Occipital lobe (tissue), 2 donors: ENCODE data around the gene BMP2K. TPM values are rescaled to one million over a fixed set of nuclear protein-coding genes. Genes with fewer than 3 reads are reported as not detected.

Source experiments
- DNase-seq: peaks from one replicate; lab custom pipeline; 2025; lab: John Stamatoyannopoulos, UW
- total RNA-seq: library from RNA; depleted of rRNA; stranded (reverse); fragments of >200 nt; gene quantifications from one replicate; pipeline ENCODE4 v1.2.3, GENCODE V29; 2014

The BMP2K gene
- total RNA-seq, 1 donor from 2014 or later: 80.6 TPM

DNA sequence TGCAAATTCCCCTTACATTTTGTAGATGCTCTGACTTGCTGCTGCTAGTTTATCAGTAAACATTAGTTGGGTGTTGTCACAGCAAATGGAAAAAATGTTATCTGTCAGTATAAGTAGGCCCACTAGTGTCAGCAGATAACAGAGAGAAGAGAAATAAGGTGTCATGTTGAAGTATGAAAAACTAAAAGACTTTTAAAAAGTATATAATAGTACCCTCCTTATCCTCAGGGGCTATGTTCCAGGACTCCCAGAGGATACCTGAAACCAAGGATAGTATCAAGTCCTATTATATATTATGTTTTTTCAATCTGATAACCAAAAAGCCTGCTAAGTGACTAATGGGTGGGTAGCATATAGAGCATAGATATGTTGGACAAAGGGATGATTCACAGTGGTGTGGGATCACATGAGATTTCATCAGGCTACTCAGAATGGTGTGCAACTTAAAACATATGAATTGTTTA lies 11.6 kb upstream of the BMP2K start:
- no peak for DNase-seq

- no peak for DNase-seq
Observed at GRCh38 chr4:78765432-78766006, 10.6 kb upstream of the BMP2K start.

DNA sequence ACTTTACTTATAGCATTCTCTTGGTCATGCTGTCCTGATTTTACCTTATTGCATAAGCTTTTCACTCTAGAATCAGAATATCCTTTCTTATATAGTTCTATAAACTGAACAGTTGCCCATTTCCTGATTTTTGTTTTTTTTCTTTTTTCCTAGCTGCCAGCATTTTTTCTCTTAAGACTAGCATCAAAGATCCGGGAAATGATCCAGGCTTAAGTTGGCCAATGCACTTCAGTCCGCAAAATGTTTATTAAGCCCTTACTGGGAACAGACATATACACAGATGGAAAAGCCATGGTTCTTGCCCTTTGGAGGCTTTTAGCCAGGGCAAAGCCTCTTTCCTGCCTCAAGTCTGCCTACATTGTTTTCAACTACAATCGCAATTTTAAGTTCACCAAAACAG lies 10.1 kb upstream of the BMP2K start:
- DNase-seq: no peak

DNA sequence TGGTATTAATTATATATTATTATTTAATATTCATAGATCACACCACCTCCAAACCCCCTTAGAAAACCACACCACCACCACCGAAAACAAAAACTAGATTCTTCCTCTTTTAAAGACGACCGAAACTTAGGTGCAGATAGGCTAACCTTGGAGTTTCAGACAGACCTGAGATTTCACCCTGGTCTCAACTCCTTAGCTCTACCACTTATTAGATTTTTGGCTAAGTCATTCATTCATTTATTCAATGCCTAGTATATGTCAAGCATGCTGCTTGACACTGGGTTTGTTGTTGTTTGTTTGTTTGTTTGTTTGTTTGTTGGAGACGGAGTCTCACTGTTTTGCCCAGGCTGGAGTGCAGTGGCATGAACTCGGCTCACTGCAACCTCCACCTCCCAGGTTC lies 9.5 kb upstream of the BMP2K start:
- no peak for DNase-seq

DNA sequence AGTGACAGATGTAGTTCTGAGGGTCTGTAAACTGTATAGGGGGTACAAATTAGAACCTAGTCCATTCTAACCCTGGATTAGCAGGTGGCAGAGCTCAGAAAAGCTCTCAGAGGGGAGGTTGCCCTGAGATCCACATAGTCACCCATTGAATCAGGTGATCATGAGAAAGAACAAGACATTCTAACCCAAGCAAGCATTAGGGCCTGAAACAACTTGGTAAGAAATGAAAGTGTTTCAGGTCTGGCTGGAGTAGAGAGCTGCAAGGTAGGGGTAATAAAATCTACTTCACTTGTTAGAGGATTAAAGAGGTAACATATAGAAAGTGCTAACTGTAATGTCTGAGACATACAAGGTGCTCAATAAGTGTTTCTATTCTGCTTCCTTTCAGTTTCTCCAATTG lies 8.8 kb upstream of the BMP2K start:
- no peak for DNase-seq

DNA sequence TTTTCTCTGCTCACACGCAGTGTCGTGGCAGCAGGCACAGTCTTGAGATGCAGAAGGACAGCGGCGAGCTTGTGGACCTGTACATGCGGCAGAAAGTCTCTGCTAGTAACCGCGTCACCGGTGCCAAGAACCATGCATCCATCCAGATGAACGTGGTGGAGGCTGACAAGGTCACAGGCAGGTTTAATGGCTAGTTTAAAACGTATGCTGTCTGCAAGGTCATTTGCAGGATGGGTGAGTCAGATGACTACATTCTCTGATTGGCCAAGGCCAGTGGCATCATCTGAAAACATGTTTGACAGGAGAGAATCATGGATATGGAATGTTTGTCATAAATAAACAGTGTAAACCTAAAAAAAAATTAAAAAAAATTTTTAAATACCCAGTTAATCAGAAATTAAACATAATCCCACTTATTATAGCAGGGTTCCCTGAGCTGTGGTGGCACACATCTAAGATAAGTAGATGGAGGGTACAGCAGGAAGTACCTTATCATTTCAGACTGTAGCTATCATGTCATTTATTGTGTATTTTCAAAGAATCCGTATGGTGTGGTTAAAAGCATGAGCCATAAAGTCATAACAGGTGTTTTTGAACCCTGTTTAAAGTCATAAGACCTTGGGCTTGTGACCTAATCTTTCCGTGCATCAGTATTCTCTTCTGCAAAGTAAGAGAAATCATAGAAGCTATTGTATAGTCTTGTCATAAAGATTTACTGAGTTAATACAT lies 7.5 kb upstream of the BMP2K start:
- DNase-seq: no peak

- DNase-seq: no peak
Observed at GRCh38 chr4:78770091-78770642, 6.0 kb upstream of the BMP2K start.

DNA sequence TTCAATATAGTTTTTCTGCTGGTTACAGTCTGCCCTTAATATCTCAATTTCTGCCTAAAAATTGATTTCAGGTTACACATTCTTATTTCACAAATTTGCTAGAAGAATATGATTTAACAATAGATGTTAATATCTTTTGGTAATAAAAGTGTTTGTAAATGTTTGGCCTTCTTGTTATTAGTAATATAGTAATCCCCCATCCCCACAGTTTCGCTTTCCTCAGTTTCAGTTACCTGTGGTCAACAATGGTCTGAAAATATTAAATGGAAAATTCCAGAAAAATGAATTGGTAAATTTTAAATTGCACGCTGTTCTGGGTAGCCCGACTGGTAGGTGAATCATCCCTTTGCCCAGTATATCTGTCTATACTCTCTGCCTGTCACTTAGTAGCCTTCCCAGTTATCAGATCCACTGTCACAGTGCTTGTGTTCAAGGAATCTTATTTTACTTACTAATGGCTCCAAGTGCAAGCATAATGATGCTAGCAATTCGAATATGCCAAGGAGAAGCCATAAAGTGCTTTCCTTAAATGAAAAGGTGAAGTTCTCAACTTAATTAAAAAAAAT lies 3.5 kb upstream of the BMP2K start:
- no peak for DNase-seq

- no peak for DNase-seq
Observed at GRCh38 chr4:78774417-78774816, 1.7 kb upstream of the BMP2K start.

DNA sequence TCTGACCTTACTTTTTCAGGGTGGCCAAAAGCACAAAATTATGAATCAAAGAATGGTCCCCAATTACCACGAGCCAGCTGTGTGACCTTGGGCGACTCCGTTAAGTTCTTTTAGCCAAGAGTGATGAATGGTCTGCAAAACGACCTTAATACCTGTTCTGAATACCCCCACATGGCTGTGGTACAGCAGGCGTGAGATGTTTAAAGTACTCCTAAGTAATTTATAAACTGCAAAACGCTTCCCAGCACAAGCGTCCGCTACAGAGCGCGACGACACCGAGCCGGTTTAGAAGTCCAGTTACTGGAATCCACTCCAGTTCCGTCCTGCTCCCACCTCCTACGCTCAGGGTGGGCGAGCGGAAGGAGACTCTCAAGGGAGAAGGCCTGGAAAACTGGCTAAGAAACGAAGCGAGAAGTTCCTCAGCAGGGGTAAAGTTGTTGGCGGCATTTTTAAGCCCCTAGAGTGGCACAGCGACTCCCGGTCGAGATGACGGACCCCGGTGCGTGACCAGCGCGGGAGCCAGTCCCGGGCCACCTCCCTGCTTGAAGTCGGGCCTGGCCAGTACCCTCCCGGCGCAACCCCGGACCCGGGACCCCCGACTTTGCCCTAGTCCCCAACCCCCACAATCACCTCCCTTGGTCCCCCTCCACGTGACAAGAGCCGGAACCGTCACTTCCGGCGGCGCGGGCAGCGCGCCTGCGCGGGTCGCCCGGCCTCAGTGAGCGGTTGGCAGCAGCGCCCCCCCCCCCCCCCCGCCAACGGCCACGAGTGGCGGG lies 659 bp upstream of the BMP2K start:
- peak; percentile 83 for DNase-seq

GRCh38 chr4:78776729-78777575 lies 802 bp downstream of the BMP2K start:
- DNase-seq: no peak

GRCh38 chr4:78777576-78777940 lies 1.4 kb downstream of the BMP2K start:
- DNase-seq: no peak

- no peak for DNase-seq
Observed at GRCh38 chr4:78778530-78778929, 2.4 kb downstream of the BMP2K start.

- DNase-seq: no peak
Observed at GRCh38 chr4:78779280-78779679, 3.1 kb downstream of the BMP2K start.

DNA sequence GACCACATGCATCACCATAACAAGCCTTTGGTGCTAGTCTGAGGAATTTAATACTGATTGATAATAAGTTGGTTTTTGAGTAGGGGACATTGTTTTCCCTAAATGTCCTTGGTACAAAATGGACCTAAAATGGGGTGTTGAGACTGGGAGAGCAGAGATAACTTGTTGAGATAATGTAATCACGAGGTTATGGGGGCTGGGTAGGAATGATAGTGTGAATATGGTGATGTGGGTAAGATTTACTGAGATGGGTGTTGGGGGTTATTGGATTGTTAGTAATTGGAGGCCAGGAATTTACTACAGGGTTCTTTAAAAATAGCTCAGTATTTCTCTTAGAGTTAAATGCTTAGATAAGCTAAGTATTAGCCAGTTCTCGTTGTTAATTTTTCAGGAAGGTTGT lies 3.9 kb downstream of the BMP2K start:
- no peak for DNase-seq

DNA sequence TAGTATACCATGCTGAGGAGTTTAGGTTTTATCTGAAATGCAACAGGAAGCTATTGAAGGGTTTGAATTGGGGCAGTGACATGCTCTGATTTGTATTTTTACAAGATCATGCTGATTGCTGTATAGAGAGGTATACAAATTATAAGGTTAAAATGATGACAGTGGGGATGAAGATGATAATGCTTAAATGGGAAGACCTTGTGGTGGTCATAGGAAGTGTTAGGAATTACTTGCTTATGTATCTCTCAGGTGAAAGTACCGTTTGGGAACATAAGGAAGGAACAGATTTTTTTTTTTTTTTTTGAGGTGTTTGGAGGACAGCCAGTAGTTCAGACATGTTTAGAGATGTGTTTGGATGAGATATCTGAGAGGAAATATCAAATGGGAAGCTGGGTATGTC lies 5.0 kb downstream of the BMP2K start:
- no peak for DNase-seq

GRCh38 chr4:78781924-78782323 lies 5.8 kb downstream of the BMP2K start:
- DNase-seq: no peak

DNA sequence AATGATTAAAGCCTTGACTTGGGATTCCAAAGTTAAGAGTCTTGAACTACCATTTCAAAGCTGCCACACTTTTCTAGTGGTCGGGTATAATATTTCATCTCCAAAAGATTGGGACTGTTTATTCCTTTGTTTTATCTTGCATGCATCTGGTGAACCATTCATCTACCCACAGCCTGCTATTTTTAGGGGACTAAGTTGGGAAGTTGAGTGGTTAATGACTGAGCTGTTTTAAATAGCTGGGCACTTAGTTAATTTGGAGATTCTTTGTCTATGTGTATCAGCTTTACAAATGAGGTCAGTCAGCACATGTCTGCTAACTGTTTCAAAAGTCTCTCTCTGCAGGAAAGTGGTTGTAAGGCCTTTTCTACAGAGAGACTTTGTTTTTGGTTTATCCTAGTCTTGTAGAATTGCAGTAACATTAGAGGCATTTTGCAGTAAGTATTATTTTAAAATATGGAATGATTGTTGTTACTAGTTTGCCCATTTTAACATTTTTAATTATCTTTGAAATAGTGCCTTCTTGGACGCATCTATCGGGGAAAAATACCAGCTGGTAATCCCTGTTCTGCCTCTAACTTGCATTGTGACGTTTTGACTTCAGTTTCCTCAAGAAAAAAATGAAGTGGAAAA lies 8.2 kb downstream of the BMP2K start:
- no peak for DNase-seq

- no peak for DNase-seq
Observed at GRCh38 chr4:78787392-78788006, 11.3 kb downstream of the BMP2K start.
